Common myeloid progenitor, CD34-positive (primary cell): ENCODE data around the gene CYTH2.

Experiments used
- CTCF ChIA-PET: fragments of 350-600 bp; sonication (Branson Sonifier 250); formaldehyde crosslinking; loops from one replicate; lab custom pipeline; 2021; ENCODE audit warnings: antibody characterized with exemption; lab: Charles Lee
- POLR2A ChIA-PET: fragments of 350-600 bp; sonication (Branson Sonifier 250); formaldehyde crosslinking; loops from one replicate; lab custom pipeline; 2021; ENCODE audit warnings: antibody characterized with exemption; lab: Charles Lee
- DNase-seq, 3 donors: peaks; one replicate each; pipeline versions ENCODE4 v3.0.0 to v3.0.0-alpha.2; 2013
- H3K27ac ChIP-seq, 2 experiments: 1 replicate in 1 of 2; 2 replicates in 1 of 2; pipeline ENCODE4 v1.7.0; 2013; ENCODE audit warnings: inconsistent platforms in 2 of 2, low read length in 2 of 2, mild to moderate bottlenecking in 2 of 2, low read depth in 1 of 2, moderate library complexity in 1 of 2; ENCODE audit not compliant: severe bottlenecking in 2 of 2, insufficient read depth in 1 of 2, poor library complexity in 1 of 2
- H3K27me3 ChIP-seq, 5 experiments: replicated peaks in 2 of 5; 1 replicate in 3 of 5; 2 replicates in 2 of 5; pipeline versions ENCODE4 v1.6.1 to v1.7.0; 2013; ENCODE audit warnings: low read length in 4 of 5, mild to moderate bottlenecking in 2 of 5, moderate library complexity in 2 of 5, inconsistent platforms in 1 of 5; ENCODE audit not compliant: insufficient read depth in 5 of 5, control insufficient read depth in 4 of 5
- H3K36me3 ChIP-seq, 4 experiments: 1 replicate in 2 of 4; 2 replicates in 2 of 4; pipeline versions ENCODE4 v1.6.1 to v1.7.0; 2013; ENCODE audit warnings: low read length in 3 of 4, control low read depth in 1 of 4, mild to moderate bottlenecking in 1 of 4; ENCODE audit not compliant: control insufficient read depth in 4 of 4, insufficient read depth in 4 of 4
- H3K4me1 ChIP-seq, 4 experiments: 1 replicate in 3 of 4; 2 replicates in 1 of 4; pipeline versions ENCODE4 v1.6.1 to v1.7.1; 2013; ENCODE audit warnings: low read length in 3 of 4, mild to moderate bottlenecking in 3 of 4, control low read depth in 1 of 4, inconsistent platforms in 1 of 4, moderate library complexity in 1 of 4; ENCODE audit not compliant: control insufficient read depth in 4 of 4, insufficient read depth in 4 of 4; ENCODE audit errors: control extremely low read depth in 1 of 4
- H3K4me3 ChIP-seq, 7 experiments: 1 replicate in 4 of 7; 2 replicates in 3 of 7; pipeline versions ENCODE4 v1.5.1 to v1.7.0; 2013; ENCODE audit warnings: mild to moderate bottlenecking in 7 of 7, low read length in 6 of 7, moderate library complexity in 6 of 7, inconsistent platforms in 2 of 7, low read depth in 2 of 7, control low read depth in 1 of 7; ENCODE audit not compliant: insufficient read depth in 4 of 7, control insufficient read depth in 1 of 7; ENCODE audit errors: extremely low read depth in 1 of 7
- H3K9me3 ChIP-seq, 5 experiments: 1 replicate in 4 of 5; 2 replicates in 1 of 5; pipeline versions ENCODE4 v1.6.1 to v1.7.1; 2013; ENCODE audit warnings: low read length in 4 of 5, mild to moderate bottlenecking in 2 of 5, inconsistent platforms in 1 of 5, low read depth in 1 of 5, moderate library complexity in 1 of 5; ENCODE audit not compliant: control insufficient read depth in 4 of 5, insufficient read depth in 2 of 5; ENCODE audit errors: control extremely low read depth in 1 of 5
- WGBS: methylation state at CpG from one replicate; pipeline ENCODE4 v1.1.5; 2013; ENCODE audit not compliant: insufficient coverage; 5-methylcytosine and 5-hydroxymethylcytosine counted together

The CYTH2 gene

GRCh38 chr19:48458016-48458415 lies 11.2 kb upstream of the CYTH2 start:
- no CpG with 5 or more reads among the region's 2 CpGs for WGBS
- CTCF ChIA-PET, result no interaction called here
- no peaks in the 10 kb centered on the region for H3K9me3 ChIP-seq
- no peak for DNase-seq
- H3K4me3 ChIP-seq, result no peak overlapping the region
- peaks cover 0 to 52% (median 30%) of the 10 kb centered on the region in 4 experiments for H3K36me3 ChIP-seq
- H3K4me1 ChIP-seq, result no peaks in the 10 kb centered on the region
- H3K27me3 ChIP-seq, result no peaks in the 10 kb centered on the region
- POLR2A ChIA-PET, result no interaction called here
- H3K27ac ChIP-seq, result no peak overlapping the region

GRCh38 chr19:48461651-48461981 lies 7.6 kb upstream of the CYTH2 start:
- POLR2A ChIA-PET, result no interaction called here

GRCh38 chr19:48461982-48462655 lies 7.0 kb upstream of the CYTH2 start:
- no peak for DNase-seq
- 94% methylated on average over 62 of the region's 62 CpGs for WGBS
- CTCF ChIA-PET, result no interaction called here
- H3K27me3 ChIP-seq, result no peaks in the 10 kb centered on the region
- no peak overlapping the region for H3K4me3 ChIP-seq
- peaks cover 0 to 13% (median 6%) of the 10 kb centered on the region in 4 experiments for H3K36me3 ChIP-seq
- H3K27ac ChIP-seq, result no peak overlapping the region
- no peaks in the 10 kb centered on the region for H3K9me3 ChIP-seq
- POLR2A ChIA-PET, result no interaction called here
- no peaks in the 10 kb centered on the region for H3K4me1 ChIP-seq

More at GRCh38 chr19:48461651-48461981, 7.6 kb upstream of the CYTH2 start:
- CTCF ChIA-PET, result no interaction called here
- Histone ChIP-seq H3K9me3 (no peaks in the 10 kb centered on the region), H3K27ac (no peak overlapping the region), H3K4me1 (no peaks in the 10 kb centered on the region), H3K4me3 (no peak overlapping the region), H3K36me3 (peaks cover 0 to 16% (median 8%) of the 10 kb centered on the region in 4 experiments), H3K27me3 (no peaks in the 10 kb centered on the region)
- WGBS, result 98% methylated on average over 35 of the region's 36 CpGs
- no peak for DNase-seq

- no CpG with 5 or more reads among the region's 1 CpG for WGBS
- H3K27ac ChIP-seq, result no peak overlapping the region
- ChIA-PET POLR2A (no interaction called here), CTCF (interaction anchor here (0.6 kb wide), 2 partner anchors 14 to 133 kb away, joined by 4 read pairs; no protein-coding TSS in a partner anchor)
- no peak overlapping the region for H3K4me3 ChIP-seq
- no peaks in the 10 kb centered on the region for H3K9me3 ChIP-seq
- no peaks in the 10 kb centered on the region for H3K27me3 ChIP-seq
- H3K4me1 ChIP-seq, result peaks cover 0 to 13% (median 12%) of the 10 kb centered on the region in 4 experiments
- DNase-seq, result no peak
- H3K36me3 ChIP-seq, result peaks cover 0 to 10% (median 4%) of the 10 kb centered on the region in 4 experiments
Observed at GRCh38 chr19:48465215-48465614, 4.0 kb upstream of the CYTH2 start.

- ChIA-PET CTCF (interaction anchor here (0.6 to 2.1 kb wide), 3 partner anchors 18 to 506 kb away, joined by 3 to 5 read pairs (median 3); partner anchors contain the start of gene KDELR1), POLR2A (interaction anchor here (0.5 kb wide), 1 partner anchor 33 kb away, joined by 6 read pairs; no protein-coding TSS in a partner anchor)
- 86% methylated on average over 14 of the region's 16 CpGs for WGBS
- Histone ChIP-seq H3K36me3 (peaks cover 0 to 22% (median 14%) of the 10 kb centered on the region in 4 experiments), H3K4me3 (no peak overlapping the region), H3K27me3 (no peaks in the 10 kb centered on the region), H3K27ac (no peak overlapping the region), H3K4me1 (peaks cover 0 to 18% (median 16%) of the 10 kb centered on the region in 4 experiments), H3K9me3 (no peaks in the 10 kb centered on the region)
- DNase-seq, result no peak
Observed at GRCh38 chr19:48466561-48467325, 2.4 kb upstream of the CYTH2 start.

GRCh38 chr19:48468772-48469288 lies 339 bp upstream of the CYTH2 start:
- CTCF ChIA-PET, result interaction anchor here (2.1 kb wide), 1 partner anchor 20 kb away, joined by 5 read pairs; no protein-coding TSS in a partner anchor

More at GRCh38 chr19:48468772-48469288, 339 bp upstream of the CYTH2 start:
- H3K4me1 ChIP-seq, result peaks cover 0 to 18% (median 16%) of the 10 kb centered on the region in 4 experiments
- peak overlapping the region; percentile 79 to 90 for H3K27ac ChIP-seq
- DNase-seq, result peak; percentile 100
- no peaks in the 10 kb centered on the region for H3K9me3 ChIP-seq
- under 1% methylated on average over 31 of the region's 36 CpGs for WGBS
- peaks cover 3 to 36% (median 28%) of the 10 kb centered on the region in 4 experiments for H3K36me3 ChIP-seq
- no peaks in the 10 kb centered on the region for H3K27me3 ChIP-seq
- H3K4me3 ChIP-seq, result peak overlapping the region; percentile 79 to 91 (median 88)
- POLR2A ChIA-PET, result interaction anchor here (0.7 kb wide), 1 partner anchor 145 kb away, joined by 6 read pairs; no protein-coding TSS in a partner anchor
